Measurements from ENCODE around the gene ZDHHC14.

ZDHHC14 gene

DNA sequence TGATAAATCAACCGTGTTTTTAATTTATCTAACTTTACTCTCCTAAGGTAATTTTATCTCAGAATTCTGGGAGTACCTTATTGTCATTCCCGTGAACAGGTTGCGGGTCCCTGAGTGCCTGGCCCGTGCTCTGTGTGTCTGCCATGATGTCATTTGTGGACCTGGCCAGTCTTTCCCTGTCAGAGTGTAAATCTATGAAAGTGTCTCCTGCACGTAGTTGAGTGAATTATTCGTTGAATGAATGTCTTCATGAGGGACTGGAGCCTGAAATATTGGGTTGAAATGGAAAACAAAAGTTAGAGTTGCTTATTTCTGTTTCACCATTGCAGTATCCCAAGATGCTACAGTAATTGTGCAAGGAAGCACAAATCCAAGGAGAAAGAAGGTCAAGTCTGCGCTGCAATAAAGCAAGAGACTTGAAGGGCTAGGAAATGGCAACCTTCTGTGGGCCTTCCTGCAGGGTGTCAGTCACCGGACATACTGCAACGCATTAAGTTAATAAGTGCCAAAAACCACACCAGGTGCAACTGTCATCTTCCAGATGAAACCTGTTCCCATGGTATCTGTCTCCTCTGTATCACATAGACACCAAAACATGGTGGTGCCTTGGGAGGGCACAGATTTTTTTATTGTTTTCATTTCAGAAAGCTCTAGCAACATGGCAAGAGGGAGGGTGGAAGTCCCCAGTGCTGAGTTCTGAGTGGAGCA, 135.5 kb downstream of the ZDHHC14 start:
- DNase-seq (ENCODE audit: low spot score): no peak

DNA sequence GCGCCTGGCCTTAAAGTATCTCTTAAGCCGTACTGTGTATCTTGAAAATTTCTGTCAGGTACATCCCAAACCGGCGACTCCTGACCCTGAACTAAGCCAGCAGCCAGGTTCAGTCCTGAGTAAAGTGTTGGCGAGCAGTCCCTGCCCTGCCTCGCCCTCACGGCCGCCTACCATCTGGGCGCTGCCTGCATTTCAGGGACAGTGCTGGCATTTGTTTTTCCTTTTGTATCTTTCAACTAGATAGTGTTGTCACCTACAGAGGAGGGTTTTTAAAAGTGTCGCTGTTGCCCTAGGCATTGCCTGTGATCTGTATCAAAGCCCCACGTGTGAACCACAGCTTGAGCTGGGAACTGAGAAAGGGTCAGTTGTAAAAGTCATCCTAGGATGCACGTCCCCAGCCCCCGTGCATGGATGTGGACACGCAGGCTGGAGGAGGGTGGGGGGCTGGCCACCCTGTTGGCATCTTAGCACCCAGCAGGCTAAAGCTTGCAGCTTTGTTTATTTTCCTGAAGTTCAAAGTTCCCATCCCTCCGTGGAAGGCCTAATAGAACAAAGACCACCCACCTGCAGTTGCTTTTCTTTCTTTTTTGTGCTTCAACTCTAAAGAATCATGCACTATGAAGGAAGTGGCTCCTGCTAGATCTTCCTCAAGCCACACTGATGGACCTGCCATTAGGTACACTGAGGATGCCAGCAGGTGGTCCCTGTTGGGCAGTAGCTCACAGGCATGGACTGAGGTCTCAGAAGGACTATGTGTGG, 136.8 kb downstream of the ZDHHC14 start:
- DNase-seq (ENCODE audit: low spot score): no peak

DNA sequence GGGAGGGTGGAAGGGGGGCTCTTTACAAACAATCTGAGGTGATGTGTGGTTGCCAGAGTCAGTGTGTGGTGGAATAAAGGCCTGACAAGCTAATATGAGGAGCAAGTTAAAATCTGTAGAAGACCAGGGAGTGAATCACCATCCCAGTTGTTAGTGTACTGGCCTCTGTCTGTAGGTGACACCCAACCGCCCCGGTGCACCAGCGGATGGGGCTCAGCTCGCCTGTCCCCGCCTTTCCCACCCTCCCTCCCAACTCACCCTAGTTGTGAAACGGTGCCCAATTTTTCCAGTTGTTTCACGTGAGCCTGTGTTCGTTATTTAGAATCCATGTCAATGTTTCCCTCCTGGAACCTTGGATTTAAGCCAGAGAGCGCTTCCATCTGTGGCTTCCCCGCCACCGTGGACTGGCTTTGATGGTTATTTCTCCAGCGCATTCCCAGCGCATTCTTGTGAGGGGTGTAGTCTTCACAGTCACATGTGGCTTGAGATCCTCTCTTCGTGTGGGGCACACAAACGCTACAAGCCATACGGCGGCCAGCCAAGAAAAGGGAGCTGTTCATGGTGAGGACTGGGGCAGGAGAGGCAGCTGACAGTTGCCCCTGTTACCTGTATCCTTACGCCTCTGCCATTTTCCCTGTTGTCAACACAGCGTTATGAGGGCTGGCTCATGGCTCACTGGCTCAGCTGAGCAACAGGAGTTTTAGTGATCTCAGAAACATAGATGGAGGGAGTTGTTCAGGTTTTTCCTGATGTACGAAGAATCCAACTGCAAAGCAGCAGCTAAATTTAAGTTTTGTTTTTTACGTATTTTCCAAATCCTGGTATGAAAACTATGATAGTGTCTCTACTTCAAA, 137.6 kb downstream of the ZDHHC14 start:
- peak; percentile 95 for DNase-seq (ENCODE audit: low spot score)

DNA sequence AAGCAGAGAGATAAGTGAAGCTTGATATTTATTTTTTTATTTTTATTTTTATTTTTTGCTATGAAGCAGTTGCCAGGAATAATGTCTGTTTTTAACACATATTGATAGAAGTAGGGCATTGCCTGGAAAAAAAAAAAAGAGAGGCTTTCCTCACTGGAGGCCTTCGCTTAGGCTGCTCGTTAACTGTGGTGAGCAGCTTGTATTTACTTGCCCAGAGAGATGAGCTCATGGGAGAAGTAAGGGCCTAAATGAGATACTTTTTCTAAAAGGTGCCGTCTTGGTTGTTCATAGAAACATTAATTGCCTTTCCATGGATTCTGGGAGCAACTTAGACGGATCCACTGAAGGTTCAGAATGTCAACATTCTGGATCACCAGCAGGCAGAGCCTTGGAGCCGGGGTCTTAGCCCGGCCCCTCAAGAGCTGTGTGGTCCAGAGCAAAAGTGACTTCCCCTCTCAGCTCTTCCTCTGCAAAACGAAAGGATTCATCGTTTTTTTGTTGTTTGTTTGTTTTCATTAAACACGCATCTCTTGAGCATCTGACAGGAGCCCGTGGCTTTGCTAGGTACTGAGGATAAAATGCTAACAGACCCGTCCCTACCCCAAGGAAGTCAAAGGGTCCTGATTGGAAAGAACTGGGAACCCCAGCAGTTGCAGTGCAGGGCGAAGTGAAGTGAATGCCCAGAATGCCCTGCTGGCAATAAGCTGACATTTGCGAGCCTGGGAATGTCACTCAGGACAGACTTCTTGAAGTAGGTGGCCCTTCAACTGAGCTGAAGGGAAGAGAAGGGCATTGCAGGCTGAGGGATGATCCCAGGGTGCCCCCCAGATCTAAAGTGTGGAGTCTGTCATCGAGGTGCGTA, 138.5 kb downstream of the ZDHHC14 start:
- DNase-seq (ENCODE audit: low spot score): no peak

DNA sequence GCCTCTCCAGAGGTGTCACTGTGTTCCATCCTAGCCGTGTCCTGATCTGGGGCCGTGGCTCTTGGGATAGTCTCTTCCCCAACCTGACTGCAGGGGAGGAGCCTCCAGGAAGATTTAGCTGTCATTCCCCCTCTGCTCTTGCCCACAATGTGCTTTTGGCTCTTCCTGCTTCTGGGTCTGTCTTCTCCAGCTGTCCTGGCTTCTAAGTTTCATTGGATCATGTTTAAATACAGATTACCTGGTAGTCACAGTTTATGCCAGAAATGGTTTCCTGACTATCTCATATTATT, 139.1 kb downstream of the ZDHHC14 start:
- no peak for DNase-seq (ENCODE audit: low spot score)

DNA sequence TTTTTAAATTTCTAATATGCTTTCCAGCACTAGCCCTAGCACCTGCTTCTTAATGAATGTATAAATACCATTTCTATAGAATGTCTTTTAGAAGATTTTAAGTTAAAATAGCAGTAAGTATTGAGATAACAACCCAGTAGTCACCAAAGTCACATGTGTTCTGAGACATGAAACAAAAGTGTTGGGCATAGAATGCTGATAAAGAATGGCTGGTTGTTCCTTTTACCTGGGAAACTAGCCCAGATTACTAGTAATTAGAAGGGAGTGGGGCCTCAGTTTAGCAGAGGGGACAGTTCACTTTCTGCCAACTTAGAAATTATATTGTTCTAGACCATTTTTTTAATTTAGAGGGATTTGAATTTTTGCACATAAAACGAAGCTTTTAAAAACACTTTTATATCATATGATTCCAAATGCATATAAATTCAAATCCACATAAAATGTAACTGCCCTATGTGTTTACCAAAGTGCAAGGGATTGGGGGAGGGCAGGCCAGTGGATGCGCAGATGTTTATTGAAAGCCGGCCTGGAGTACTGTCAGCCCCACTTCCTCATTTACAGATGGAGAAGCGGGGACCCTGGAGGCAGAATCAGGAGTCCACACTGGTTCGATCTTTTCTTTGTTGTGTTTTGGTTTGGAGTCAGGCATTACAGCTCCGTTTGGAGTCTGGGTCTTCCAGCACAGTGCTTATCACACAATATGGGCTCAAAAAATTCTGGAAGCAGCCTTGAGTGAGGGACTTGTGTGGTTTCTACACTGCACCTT, 139.8 kb downstream of the ZDHHC14 start:
- DNase-seq (ENCODE audit: low spot score): no peak

GRCh38 chr6:157521362-157522335, 140.7 kb downstream of the ZDHHC14 start:
- no peak for DNase-seq (ENCODE audit: low spot score)

- no peak for DNase-seq (ENCODE audit: low spot score)
These were observed 141.5 kb downstream of the ZDHHC14 start for GRCh38 chr6:157522472-157522871.

DNA sequence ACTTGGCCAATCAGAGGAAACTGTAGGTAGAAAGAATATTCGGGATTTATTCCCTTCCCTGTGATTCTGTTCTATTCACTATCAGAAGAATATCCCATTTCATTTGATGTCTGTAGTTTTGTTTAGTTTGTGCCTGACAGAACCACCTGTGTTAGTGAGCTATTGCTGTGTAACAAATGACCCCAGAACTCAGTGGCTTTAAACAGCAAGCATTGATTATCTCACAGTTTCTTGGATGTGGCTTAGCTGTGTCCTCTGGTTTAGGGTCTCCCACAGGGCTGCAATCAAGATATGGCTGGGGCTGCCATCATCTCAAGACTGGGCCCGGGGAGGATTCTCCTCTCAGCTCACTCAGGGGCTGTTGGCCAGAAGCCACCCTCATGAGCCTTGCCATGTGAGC, 143.7 kb downstream of the ZDHHC14 start:
- DNase-seq (ENCODE audit: low spot score): no peak

- DNase-seq (ENCODE audit: low spot score): no peak
These were observed 144.4 kb downstream of the ZDHHC14 start for GRCh38 chr6:157525292-157525889.

DNA sequence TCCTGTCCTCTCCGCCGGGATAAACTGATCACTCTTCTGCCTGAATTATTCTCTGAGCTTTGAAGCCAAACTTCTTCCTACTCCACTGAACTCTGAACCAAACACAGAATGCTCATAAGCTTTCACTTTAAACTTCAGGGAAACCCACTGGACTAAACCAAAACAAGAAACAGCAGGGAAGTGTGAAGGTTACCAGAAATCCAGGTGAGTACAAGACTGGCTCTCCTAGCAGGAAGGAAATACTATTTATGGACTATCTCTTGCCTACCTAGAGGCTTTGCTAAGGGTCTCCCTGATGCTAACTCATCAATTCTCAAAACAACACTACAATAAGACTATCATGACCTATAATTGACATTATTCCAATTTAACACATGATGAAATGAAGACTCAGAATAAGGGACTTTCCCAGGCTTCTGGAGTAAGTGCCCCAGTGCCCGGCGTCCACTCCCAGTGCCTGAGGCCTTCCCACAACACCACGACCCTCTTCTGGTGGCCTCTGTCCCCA, 145.0 kb downstream of the ZDHHC14 start:
- no peak for DNase-seq (ENCODE audit: low spot score)

DNA sequence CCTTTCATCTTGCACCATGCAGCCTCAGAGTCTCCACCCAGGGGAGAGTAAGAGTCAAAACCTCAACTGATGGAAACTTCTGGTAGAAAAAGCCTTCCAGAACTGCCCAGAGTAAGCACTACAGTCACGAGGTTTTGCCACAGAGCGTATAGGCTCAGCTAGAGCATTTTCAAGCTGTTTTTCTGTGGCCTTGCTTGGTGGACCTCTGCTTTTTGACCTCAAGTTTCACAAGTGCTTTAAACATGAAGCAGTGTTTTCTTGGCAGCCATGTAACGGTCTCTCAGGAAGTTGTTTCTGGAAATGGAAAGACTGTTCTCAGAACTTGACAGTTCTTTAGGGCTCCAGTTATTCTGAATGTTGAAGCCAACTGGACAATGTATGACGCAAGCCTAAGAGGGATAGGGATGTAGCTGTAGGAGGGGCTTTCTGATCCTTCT, 146.5 kb downstream of the ZDHHC14 start:
- no peak for DNase-seq (ENCODE audit: low spot score)

- peak; percentile 77 for DNase-seq (ENCODE audit: low spot score)
These were observed 148.1 kb downstream of the ZDHHC14 start for GRCh38 chr6:157528931-157529653.

DNA sequence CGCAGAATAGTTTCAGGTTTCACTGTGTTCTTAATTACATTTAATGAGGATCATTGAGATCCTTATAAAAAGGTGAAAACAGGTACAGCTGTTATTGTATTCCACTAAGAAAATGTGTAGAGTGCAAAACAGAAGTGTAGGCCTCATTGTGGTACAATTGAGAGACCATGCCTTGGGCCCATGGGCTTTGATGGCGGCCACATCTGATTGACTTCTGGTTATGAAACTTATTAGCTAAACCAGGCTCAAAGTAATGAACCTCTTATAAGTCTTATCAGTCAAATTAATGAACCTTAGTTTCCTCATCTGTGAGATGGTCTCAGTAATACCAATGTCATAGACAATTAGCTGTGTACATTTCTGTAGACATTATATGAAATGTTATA, 148.7 kb downstream of the ZDHHC14 start:
- no peak for DNase-seq (ENCODE audit: low spot score)

- no peak for DNase-seq (ENCODE audit: low spot score)
These were observed 149.1 kb downstream of the ZDHHC14 start for GRCh38 chr6:157530126-157530525.

GRCh38 chr6:157530724-157531168, 149.8 kb downstream of the ZDHHC14 start:
- no peak for DNase-seq (ENCODE audit: low spot score)

- DNase-seq (ENCODE audit: low spot score): peak; percentile 64
These were observed 150.4 kb downstream of the ZDHHC14 start for GRCh38 chr6:157531169-157531985.

GRCh38 chr6:157531986-157532365, 151.0 kb downstream of the ZDHHC14 start:
- no peak for DNase-seq (ENCODE audit: low spot score)

Data from SW480 (cell line).